Right renal cortex interstitium (tissue), 3 donors: ENCODE measurements around the gene USP40. TPM values are rescaled to one million over a fixed set of nuclear protein-coding genes. Genes with fewer than 3 reads are reported as not detected.

ENCODE experiments used
- DNase-seq, 3 donors: peaks; one replicate each; pipeline ENCODE4 v3.0.0-alpha.2; 2013; ENCODE audit warnings: low read depth in 3 of 3, low spot score in 2 of 3
- polyA plus RNA-seq, 3 donors: library from polyadenylated mRNA; unstranded; fragments of 120-200 nt; gene quantifications; one replicate each; pipeline ENCODE4 v1.2.1, GENCODE V29; 2013; ENCODE audit not compliant: insufficient read length in 3 of 3

USP40 gene
- polyA plus RNA-seq, 3 donors: 40.8 to 48.6 (median 41.5) TPM

DNA sequence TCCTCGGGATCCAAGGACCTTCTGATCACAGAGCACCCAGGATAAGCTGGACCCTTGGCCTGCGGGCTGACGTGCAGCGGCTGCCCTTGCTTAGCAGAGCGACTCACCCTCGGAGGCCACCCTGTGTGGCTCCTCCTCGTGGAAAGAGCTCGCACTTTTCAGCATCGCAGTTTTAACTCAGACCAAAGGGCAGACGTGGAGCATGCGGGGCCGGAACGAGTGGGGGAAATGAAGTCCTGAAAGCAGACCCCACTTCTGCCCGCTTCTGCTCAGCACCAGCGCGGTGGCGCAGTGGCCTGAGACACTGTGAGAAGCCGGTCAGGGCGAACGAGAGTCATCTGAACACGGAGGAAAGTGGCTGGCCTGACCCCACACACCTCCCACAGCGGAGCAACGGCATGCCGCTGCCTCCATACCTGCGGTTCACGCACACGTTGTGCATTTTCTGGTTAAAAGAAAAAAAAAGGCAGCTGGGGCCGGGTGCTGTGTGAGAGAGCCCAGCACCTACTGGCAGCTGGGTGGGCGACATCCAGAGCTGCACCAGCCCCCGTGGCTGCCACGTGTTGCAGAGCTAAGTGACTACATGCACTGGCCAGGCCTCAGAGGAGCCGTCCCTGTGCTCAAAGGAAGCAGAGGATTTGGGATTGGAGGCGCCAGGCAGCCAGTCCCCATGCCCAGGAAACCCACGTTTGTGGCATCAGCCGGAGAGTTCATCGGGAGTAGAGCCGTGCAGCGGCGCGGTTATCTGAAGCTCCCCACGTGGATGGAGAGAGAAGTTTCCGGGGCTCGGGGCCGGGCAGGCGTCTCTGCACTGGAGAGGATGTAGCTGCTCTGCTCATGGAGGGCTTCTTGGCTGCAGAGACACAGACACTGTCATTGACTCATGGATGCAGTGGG is 89.7 kb downstream of the USP40 start:
- DNase-seq: no peak

DNA sequence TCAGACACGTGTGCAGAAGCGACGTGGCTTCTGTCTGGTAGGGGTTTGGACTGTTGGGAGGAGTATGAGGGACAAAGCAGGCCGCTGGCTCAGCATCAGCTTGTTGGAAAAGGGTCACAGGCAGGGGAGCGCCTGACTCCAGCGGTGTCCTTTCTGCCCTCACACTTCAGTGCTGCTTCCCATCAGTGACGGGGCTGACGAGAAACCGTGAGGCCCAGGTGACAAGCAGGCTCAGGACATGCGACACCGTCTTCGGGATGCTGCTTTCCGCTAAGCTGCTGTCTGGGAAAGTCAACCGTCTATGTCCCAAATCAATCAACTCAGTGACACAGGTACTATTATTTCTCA is 90.5 kb downstream of the USP40 start:
- no peak for DNase-seq

DNA sequence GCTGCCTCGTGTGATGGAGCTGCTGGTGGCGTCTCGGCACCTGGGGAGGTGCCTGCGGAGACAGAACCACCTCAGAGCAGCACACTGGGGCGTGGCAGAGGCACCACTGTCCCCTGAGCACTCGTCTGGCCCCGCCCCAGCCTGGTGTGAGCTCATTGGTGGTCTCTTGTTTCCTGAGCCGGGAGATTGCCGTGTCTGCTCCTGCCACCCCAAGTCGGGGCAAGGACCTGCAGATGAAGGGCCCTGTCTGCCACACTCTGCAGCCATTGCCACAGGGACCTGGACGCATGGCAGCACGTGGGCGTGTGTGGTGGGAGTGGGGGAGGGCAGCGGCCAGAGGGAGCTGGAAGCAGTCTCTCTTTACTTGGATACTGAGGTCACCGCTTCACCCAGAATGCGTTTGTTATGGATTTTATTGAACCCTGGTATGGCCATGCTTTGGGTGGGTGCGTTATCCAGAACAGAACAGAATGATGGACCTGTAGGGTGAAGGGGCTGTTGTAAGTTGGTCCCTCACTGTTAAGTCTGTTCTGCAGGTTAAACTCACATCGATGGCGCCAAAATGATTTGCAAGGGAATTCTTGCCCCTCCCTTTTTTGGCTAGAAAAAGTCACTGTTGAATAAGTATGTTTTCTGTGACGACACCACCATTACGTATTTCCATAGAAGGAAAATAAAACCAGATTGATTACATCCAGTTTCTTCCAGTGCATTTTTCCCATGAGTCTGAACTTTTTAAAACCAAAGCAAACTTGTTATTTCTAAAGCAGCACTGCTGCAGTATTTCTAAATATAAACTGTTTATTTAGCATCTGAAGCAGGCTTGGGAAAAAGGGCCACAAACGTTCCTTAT is 92.0 kb downstream of the USP40 start:
- peak in 1 of 3 donors; percentile 13 for DNase-seq

DNA sequence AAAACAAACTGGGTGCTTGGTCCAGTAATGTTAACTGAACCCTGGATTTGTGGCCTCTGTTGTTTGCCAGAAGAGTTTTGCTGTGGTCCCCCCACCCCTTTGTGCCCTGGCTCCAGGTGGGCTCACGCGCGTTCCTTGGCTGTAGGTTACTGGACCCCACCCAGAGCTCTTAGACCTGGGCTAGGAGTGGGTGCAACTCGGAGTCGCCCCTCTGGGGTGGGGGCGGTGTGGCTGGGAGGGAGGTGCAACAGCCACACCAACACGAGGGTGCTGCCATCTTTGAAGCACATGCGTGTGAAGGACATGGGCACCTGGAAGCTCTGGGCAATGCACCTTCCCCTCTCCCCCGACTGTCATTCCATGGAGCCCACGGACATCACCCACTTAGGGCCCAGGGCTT is 92.7 kb downstream of the USP40 start:
- no peak for DNase-seq

DNA sequence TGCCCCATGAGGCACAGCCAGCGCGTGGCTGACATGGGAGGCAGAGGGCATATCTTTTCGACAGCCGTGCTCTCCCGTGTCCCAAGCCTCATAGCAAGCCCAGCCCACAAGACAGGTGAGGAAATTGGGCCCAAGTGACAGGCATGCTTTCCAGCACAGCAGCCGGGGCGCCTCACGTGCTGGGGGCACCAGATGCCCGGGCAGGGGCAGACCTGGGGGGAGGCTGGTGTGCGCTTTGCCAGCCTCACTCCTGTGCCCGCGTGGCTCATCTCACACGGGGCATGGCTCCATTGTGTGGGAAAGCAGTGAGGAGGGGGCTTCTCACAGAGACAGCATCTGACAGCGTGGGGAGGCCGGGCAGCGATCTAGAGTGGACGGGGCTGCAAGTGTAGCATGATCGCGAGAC is 93.2 kb downstream of the USP40 start:
- no peak for DNase-seq

DNA sequence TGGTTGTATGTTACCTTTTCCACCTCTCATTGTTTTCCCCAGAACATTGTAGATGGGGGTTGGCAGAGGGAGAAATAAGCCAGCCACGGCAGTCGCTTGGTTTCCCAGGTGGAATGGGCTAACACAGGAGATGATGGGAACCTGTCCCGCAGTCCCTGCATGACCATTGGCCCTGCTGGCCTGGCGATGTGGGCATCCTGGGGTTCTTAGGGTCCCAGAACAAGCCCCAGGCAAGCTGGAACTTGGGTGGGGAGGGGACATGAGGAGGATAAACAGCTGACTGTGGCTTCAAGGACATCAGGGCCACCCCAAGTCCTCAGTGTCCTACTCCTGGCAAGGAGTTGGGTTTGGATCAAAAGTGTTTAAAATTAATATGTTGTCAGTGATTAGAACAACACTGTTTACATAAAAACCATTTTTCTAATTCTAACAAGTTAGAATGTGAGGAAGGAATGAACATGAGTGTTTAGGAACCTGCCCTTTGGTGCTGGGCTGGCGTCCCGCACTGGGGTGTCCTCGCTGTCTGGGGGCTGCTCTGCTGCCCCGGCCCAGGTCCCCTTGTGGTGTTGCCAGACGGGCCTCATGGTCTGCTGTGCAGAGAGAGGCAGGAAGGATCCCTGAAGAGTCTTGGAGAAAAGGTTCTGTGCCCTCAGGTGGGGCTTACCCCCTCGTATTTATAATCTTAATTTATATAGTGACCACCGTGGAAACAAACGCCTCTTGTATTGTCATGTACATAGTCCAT is 95.1 kb downstream of the USP40 start:
- DNase-seq: no peak

DNA sequence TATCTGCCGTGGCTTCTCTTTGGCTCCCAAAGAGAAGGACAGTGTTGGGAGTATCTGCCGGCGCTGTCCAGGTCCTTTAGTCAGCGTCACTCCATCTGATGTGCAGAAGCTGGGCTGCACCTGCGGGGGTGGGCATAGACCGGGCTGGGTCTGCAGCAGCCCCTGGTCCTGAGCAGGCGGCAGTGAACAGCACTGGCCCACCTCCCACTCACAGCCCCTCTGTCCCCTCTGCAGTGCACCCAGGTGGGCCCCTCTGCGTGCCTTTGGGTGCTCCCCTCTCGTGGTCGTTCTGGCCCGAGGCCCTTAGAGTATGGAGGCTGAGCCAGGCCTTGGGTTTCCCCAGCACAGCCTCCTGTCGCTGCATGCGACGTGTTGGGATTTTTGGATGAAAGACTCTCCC is 95.7 kb downstream of the USP40 start:
- DNase-seq: no peak

DNA sequence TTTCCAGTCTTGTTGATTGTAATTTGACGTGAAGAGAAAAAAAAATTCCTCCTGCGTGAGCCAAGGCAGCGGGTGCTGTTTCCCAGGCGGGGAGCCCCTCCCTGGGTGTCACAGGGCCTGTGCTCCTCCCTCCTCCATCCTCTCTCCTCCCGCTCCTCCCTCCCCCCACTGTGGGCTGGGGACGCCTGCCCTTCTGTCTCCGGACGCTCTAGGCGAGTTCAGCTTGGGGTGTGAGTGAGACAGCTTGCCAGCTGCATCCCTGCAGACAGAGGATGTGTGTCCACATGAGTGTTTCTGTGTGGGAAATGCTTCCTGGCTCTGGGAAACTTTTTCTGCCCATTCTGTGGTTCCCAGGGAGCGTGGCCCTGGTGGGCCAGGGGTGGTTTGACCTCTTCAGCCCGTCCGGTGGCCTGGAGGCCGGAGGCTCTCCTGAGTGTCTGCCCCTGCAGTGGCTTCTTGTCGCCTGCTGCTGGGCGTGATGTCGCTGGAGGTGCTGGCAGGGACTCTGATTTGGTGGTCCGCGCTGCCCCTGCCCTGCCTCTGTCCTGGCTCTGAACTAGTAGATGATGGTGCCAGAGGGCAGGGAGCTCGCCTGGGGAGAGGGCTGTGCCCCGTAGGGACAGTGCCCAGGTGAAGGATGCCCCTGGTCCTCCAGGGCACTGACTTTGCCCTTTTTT is 96.4 kb downstream of the USP40 start:
- DNase-seq: peak; percentile 25 to 36 (median 31)

DNA sequence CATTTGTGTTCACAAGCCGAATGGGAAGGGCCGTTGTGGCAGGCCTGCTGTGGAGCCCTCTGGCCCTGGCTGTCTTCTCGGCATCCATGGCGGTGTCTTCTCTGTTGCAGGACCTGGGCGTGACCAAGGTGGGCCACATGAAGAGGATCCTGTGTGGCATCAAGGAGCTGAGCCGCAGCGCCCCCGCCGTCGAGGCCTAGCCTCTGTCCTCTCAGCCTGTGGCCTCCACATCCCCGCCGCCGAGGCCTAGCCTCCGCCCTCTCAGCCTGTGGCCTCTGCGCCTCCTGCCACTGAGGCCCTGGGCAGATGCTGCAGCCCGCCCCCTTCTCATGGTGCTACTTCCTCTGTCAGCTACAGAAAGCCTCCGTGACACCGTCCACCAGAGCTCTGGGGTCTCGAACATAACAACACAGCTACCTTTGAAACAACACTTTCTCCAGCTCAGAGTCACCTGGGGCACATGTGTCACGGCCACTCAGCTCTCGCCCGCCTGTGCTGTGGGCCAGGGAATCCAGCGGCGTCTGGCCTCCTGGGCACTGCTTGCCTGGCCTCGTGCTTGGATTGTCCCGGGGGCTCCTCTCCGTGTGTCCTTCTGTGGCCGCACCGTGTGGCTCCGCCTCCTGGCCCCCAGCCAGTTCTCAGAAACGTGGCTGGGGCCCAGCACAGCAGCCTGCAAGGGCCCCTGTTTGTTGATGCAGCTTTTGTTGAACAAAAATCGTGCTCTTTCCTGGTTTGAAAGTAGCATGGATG is 97.1 kb downstream of the USP40 start:
- no peak for DNase-seq

DNA sequence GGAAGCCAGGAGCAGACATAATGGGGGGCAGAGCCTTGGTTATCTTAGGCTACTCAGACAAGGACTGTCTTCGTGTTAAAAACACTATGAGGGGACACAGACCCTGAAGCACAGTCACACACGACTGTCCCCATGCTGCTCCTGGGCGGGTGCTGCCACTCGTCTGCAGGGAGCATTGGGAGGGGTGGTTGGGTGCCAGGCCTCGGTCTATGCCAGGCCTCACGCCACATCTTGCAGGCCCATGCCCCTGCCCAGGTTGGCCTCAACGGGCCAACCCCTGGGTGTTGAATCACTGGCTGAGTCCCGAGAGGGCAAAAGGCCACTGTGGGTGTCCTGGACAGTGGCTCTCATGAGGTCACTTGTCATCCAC is 97.9 kb downstream of the USP40 start:
- DNase-seq: no peak

DNA sequence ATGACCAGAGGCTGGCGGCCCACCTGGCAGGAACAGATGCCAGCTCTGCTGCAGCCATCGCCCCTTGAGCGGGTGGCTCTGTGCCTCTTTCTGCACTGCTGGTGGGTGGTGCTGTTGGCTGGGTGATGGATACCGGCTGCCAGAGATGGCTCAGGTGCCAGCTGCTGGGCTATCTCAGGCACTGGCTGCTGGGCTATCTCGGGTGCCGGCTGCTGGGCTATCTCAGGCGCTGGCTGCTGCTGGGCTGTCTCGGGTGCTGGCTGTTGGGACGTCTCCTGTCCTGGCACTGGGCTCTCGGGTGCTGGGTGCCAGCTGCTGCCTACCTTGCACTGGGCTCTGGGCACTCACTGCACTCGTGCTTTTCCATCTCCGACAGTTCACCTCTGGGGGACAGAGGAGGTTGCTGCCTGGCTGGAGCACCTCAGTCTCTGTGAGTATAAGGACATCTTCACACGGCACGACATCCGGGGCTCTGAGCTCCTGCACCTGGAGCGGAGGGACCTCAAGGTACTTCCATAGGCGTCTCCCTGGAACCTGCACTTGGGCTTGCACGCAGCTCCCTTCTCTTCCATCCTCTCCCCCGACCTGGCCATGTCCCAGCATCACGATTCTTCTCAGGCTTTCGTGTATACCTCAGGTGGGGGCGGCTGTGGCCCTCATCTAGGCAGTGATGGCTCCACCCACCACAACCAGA is 98.4 kb downstream of the USP40 start:
- no peak for DNase-seq

DNA sequence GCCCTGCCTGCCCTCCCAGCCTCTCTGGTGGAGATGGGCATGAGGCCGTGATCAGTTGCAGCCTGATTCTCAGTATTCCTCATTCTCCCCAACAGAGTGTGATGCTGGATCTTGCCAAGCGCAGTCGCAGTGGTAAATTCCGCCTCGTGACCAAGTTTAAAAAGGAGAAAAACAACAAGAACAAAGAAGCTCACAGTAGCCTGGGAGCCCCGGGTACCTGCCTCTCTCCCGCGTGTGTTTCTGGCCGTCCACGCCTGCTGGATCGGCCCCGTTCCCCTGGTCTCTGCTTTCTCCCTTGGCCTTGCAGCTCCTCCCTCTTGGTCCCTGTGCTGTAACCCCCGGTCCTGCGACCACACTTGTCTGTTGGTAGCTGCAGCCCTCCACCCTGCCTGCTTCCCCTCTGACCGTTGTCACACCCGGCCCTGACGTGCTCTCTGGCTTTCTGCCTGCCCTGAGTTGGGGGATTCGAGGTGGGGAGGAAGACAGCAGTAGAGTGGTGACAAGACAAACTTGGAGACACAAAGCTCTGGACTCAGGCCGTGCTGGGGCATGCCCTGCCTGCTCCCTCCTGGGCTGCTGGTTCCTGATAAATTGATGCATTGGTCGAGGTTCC is 99.5 kb downstream of the USP40 start:
- DNase-seq: no peak

DNA sequence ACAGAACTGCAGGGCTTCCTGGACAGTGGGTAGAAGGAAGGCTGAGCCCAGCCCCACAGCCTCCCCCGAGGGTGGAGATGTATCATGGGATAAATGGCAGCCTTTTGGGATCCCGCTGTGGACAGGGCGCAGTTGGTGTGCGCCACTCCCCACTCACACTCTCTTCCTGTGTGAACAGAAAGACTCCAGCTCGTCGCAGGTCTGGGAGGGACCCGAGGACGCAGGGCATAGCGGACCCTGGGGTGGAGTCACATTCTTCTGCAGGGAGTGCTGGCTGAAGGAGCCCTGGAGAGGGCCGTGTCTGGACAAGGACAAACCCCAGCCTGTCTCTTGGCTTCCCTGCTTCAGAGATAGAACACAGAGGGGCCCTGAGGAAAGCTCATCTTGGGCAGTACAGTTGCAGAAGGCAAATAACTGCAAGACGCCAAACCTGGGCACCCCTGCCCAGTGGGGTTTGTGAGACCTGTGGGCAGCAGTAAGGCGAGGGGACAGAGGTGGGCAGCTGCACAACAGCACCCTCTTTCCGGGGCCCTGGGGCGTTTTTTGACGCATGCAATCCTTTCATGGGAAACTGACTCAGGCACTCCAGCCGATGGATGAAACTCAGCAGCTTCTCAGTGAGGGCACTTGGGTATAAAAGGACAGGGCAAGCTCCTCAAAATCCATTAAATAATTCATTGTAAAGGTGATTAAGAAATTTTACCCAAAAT is 101.9 kb downstream of the USP40 start:
- DNase-seq: no peak

DNA sequence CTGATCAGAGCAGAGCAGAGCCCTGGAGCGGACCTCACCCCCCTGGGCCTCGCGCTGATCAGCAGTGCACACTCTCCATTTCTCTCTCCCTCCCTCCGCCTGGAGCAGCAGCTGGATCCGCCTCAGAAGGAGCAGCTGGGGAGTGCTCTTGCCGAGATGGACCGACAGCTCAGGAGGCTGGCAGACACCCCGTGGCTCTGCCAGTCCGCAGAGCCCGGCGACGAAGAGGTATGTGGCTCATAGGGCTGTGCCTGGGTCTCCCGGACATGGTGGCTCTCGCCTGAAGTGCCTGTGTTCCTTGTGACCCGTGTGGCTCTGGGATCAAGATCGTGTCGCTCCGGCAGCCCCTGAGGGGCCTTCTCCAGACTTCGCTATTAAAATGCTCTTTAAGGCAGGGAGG is 102.5 kb downstream of the USP40 start:
- no peak for DNase-seq

DNA sequence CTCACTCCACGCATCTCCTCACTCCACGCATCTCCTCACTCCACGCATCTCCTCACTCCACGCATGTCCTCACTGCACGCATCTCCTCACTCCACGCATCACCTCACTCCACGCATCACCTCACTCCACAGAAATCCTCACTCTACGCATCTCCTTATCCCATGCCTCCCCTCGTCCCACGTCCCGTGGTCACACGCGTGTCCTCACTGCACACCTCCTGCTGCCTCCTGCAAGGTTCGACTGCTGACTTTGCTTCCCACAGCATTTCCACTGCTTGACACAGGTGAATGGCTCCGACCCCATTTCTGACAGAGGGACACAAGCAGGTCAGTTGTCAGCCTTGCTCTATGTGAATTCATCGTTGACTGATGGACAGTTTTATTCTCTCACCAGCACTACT is 103.0 kb downstream of the USP40 start:
- no peak for DNase-seq

DNA sequence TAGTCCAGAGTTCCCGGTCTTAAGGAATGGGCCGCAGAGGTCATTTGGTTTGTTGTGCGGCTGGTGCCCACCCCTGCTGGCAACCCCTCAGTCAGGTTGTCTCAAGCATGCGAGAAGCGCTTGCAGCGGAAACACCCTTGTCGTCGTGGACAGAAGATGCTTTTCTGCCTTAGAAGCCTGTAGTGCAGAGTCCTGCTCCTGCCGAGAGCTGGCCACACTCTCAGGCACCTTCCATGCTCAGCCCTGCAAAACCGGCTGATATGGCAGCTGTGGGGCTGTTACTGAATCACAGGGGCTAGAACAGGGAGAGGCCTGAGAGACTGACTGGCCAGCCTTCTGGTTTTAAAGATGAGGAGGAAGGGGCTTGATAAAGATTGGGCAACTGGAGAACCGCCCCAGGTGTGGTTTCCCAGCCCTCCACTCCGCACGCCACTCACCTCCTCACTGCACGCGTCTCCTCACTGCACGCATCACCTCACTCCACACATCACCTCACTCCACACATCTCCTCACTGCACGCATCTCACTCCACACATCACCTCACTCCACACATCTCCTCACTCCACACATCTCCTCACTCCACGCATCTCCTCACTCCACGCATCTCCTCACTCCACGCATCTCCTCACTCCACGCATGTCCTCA is 103.6 kb downstream of the USP40 start:
- no peak for DNase-seq

DNA sequence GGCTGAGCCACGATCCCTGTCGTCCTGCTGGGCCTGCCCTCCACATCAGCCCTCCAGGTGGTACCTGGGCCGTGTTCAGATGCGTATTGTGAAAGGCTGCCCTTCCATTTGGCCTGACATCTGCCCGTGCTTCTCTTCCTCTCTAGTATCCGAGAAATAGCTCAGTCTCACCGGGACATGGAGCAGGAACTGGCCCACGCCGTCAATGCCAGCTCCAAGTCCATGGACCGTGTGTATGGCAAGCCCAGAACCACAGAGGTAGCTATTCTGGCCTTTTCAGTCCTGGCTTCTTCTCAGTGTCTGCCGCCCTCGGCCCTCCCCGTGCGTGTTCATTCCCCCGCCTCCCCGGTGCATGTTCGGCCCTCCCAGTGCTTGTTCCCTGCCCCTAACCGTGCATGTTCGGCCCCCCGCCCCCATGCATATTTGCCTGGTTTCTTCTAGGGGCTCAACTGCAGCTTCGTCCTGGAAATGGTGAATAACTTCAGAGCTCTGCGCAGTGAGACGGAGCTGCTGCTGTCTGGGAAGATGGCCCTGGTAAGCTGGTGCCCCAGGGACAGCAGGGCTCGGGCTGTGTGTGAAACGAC is 104.3 kb downstream of the USP40 start:
- no peak for DNase-seq
